ENCODE results near the gene WDR13. TPM values are rescaled to one million over a fixed set of nuclear protein-coding genes. Genes with fewer than 3 reads are reported as not detected.
"Not testable (repeated sequence)": the region's sequence is repeated elsewhere in the genome, so short reads cannot be mapped to it uniquely, and the experiment has no call there.

The WDR13 gene
- total RNA-seq (2022), result 68.4 and 81.2 TPM in 2 replicates
- percentile 66 among the genes with signal in this experiment for Bru-seq, nascent RNA
- percentile 84 among the genes with signal in this experiment for BruChase-seq, experiment 1, labeled RNA remaining after a 6-hour chase
- percentile 82 among the genes with signal in this experiment for BruChase-seq, experiment 2, labeled RNA remaining after a 2-hour chase
- long read RNA-seq, full-length matches to known transcripts, result 68 of 92 reads
- long read RNA-seq, partial matches to known transcripts, result 9 of 92 reads
- long read RNA-seq, other reads (novel, unspliced or antisense), result 15 of 92 reads

DNA sequence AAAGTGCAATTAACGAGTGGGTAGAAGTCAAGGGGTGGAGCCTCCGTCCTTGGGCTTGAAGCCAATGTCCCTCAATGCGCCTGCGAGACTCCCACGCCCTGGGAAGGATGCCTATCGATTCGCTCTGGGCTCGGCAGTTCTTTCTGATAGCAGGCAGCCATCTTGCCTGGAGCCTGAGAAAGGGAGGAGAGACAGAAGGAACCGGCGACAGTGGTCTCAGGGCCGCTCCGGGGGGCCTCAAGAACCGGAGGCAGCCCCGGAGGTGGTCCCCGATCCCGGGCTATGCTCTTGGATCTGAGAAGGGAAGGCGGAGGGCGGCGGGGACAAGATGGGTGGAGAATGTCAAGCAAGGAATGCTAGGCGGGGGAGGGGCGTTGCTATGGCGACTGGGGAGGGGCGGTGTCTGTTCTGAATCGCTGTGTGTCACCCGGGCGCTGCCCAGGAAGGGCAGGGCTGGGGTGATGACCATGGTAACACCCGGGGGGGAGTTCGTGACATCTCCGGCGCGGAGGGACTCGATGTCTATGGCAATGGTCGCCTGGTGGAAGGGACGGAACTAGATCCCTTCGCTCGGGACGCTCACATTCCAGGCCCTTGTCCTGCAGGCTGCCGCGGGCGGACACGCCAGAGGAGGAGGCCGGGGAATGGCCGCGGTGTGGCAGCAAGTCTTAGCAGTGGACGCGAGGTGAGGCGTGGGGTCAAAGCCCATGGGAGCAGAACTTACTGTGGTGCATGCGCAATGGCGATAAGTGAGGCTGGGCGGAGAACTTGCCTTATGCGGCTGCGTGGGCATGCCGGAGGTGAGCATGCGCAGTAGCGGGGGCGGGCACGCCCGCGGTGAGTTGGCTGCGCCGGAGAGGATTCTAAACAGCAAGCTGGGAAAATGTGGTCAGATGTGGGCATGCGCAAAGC lies at the start of gene WDR13:
Gene WDR13, plus strand, starts transcription at position 140 of the 912 bp plus-strand sequence. Its CDS starts 505 bp downstream, at position 645.
- Mint-ChIP-seq H3K4me3 (ENCODE audit: low read depth, unreplicated experiment) (peak within 1 kb of the TSS; percentile 96), H3K36me3 (ENCODE audit: insufficient read depth, unreplicated experiment) (peaks cover 45% of the 10 kb centered on the region), H3K9me3 (ENCODE audit: low read depth, unreplicated experiment) (no peaks in the 10 kb centered on the region), H3K4me1 (ENCODE audit: low read depth, unreplicated experiment) (no peaks in the 10 kb centered on the region), H3K27me3 (ENCODE audit: unreplicated experiment) (no peaks in the 10 kb centered on the region), H3K27ac (ENCODE audit: unreplicated experiment) (peak within 1 kb of the TSS; percentile 99)
- peak; percentile 94 for DNase-seq
- TF ChIP-seq CTCF (IDR thresholded peaks at IDR 0.05; ENCODE audit: unreplicated experiment), result no peak
- TSS peak; percentile 86 for BruUV-seq (replicated peaks)
- CTCF ChIA-PET, result no interaction called here
- intact Hi-C loops (cut with micrococcal nuclease; ENCODE audit: unreplicated experiment), result loop anchor here (10.0 kb wide), 1 partner anchor 513 kb away; no protein-coding TSS in a partner anchor

GRCh38 chrX:48548871-48549270 lies 48.4 kb upstream of the WDR13 start:
- Mint-ChIP-seq H3K36me3 (ENCODE audit: insufficient read depth, unreplicated experiment) (peaks cover 33% of the 10 kb centered on the region), H3K4me1 (ENCODE audit: low read depth, unreplicated experiment) (peaks cover 6% of the 10 kb centered on the region), H3K9me3 (ENCODE audit: low read depth, unreplicated experiment) (no peaks in the 10 kb centered on the region), H3K27ac (ENCODE audit: unreplicated experiment) (no peak overlapping the region), H3K27me3 (ENCODE audit: unreplicated experiment) (no peaks in the 10 kb centered on the region), H3K4me3 (ENCODE audit: low read depth, unreplicated experiment) (no peak overlapping the region)
- CTCF ChIA-PET, result no interaction called here
- no peak for DNase-seq
- BruUV-seq (replicated peaks), result no TSS peak
- no peak for TF ChIP-seq CTCF (IDR thresholded peaks at IDR 0.05; ENCODE audit: unreplicated experiment)
- intact Hi-C loops (cut with micrococcal nuclease; ENCODE audit: unreplicated experiment), result no loop called here

GRCh38 chrX:48555731-48556325 lies 41.5 kb upstream of the WDR13 start:
- H3K4me1 Mint-ChIP-seq (ENCODE audit: low read depth, unreplicated experiment); intact Hi-C loops (cut with micrococcal nuclease; ENCODE audit: unreplicated experiment); CTCF ChIA-PET; DNase-seq; H3K27me3 Mint-ChIP-seq (ENCODE audit: unreplicated experiment); H3K4me3 Mint-ChIP-seq (ENCODE audit: low read depth, unreplicated experiment); H3K9me3 Mint-ChIP-seq (ENCODE audit: low read depth, unreplicated experiment); BruUV-seq (replicated peaks); H3K27ac Mint-ChIP-seq (ENCODE audit: unreplicated experiment): not testable (repeated sequence)
- H3K36me3 Mint-ChIP-seq (ENCODE audit: insufficient read depth, unreplicated experiment), result peaks cover 26% of the 10 kb centered on the region

- H3K9me3 Mint-ChIP-seq (ENCODE audit: low read depth, unreplicated experiment), result no peaks in the 10 kb centered on the region
- no TSS peak for BruUV-seq (replicated peaks)
- no peak for DNase-seq
Observed at GRCh38 chrX:48558271-48558670, 39.0 kb upstream of the WDR13 start.

More at GRCh38 chrX:48558271-48558670, 39.0 kb upstream of the WDR13 start:
- CTCF ChIA-PET, result interaction anchor here (0.6 kb wide), 2 partner anchors 11 to 15 kb away, joined by 3 read pairs; no protein-coding TSS in a partner anchor
- H3K27me3 Mint-ChIP-seq (ENCODE audit: unreplicated experiment), result no peaks in the 10 kb centered on the region
- peaks cover 9% of the 10 kb centered on the region for H3K36me3 Mint-ChIP-seq (ENCODE audit: insufficient read depth, unreplicated experiment)
- no peak overlapping the region for H3K27ac Mint-ChIP-seq (ENCODE audit: unreplicated experiment)
- no peaks in the 10 kb centered on the region for H3K4me1 Mint-ChIP-seq (ENCODE audit: low read depth, unreplicated experiment)
- no peak for TF ChIP-seq CTCF (IDR thresholded peaks at IDR 0.05; ENCODE audit: unreplicated experiment)
- H3K4me3 Mint-ChIP-seq (ENCODE audit: low read depth, unreplicated experiment), result no peak overlapping the region
- intact Hi-C loops (cut with micrococcal nuclease; ENCODE audit: unreplicated experiment), result no loop called here

Data from Calu3 (cell line).